Liver (tissue), 9 donors: ENCODE measurements around the gene ERBB4. TPM values are rescaled to one million over a fixed set of nuclear protein-coding genes. Genes with fewer than 3 reads are reported as not detected.

Experiments
- DNase-seq: peaks from one replicate; pipeline ENCODE4 v3.0.0-alpha.2; 2017; ENCODE audit warnings: low spot score
- H3K27ac ChIP-seq, 2 donors: one replicate each; pipeline ENCODE4 v1.7.0; 2013; ENCODE audit warnings: inconsistent platforms in 2 of 2, low read length in 2 of 2, control low read depth in 1 of 2, low read depth in 1 of 2, mild to moderate bottlenecking in 1 of 2
- H3K27me3 ChIP-seq, 4 donors: one replicate each; pipeline versions ENCODE4 v1.6.1 to v1.7.0; 2013; ENCODE audit warnings: low read length in 3 of 4, inconsistent platforms in 1 of 4, mild to moderate bottlenecking in 1 of 4, moderate library complexity in 1 of 4; ENCODE audit not compliant: control insufficient read depth in 4 of 4, insufficient read depth in 4 of 4
- H3K36me3 ChIP-seq, 4 donors: one replicate each; pipeline versions ENCODE4 v1.6.1 to v1.7.0; 2013; ENCODE audit warnings: low read length in 3 of 4, mild to moderate bottlenecking in 3 of 4, low read depth in 1 of 4, moderate library complexity in 1 of 4; ENCODE audit not compliant: control insufficient read depth in 4 of 4, insufficient read depth in 3 of 4
- H3K4me1 ChIP-seq, 4 donors: one replicate each; pipeline versions ENCODE4 v1.6.1 to v1.7.0; 2013; ENCODE audit warnings: low read length in 3 of 4, mild to moderate bottlenecking in 3 of 4, moderate library complexity in 1 of 4; ENCODE audit not compliant: control insufficient read depth in 4 of 4, insufficient read depth in 4 of 4
- H3K4me3 ChIP-seq, 3 donors: one replicate each; pipeline versions ENCODE4 v1.6.1 to v1.7.0; 2013; ENCODE audit warnings: low read length in 3 of 3, control low read depth in 1 of 3, low read depth in 1 of 3, mild to moderate bottlenecking in 1 of 3
- H3K9ac ChIP-seq, 2 donors: one replicate each; pipeline ENCODE4 v1.7.0; 2013; ENCODE audit warnings: low read length in 2 of 2, mild to moderate bottlenecking in 2 of 2, moderate library complexity in 2 of 2, control low read depth in 1 of 2, low read depth in 1 of 2
- H3K9me3 ChIP-seq, 4 donors: one replicate each; pipeline versions ENCODE4 v1.6.1 to v1.7.0; 2013; ENCODE audit warnings: low read length in 3 of 4; ENCODE audit not compliant: control insufficient read depth in 4 of 4
- EGR1 ChIP-seq, 2 donors: IDR thresholded peaks; 2 replicates each; pipeline ENCODE4 v1.6.1; 2016 to 2018; ENCODE audit warnings: antibody characterized with exemption in 2 of 2, low read depth in 2 of 2
- FOXA1 ChIP-seq: IDR thresholded peaks from 2 replicates; pipeline ENCODE4 v1.6.1; 2016; ENCODE audit warnings: antibody characterized with exemption
- FOXA2 ChIP-seq: IDR thresholded peaks from 2 replicates; pipeline ENCODE4 v1.6.1; 2016; ENCODE audit warnings: antibody characterized with exemption
- GABPA ChIP-seq, 2 donors: IDR thresholded peaks in 1 of 2; conservative IDR thresholded peaks in 1 of 2; 2 replicates each; pipeline ENCODE4 v1.6.1; 2016; ENCODE audit warnings: antibody characterized with exemption in 2 of 2, mild to moderate bottlenecking in 1 of 2, moderate library complexity in 1 of 2
- HNF4A ChIP-seq, 2 donors: conservative IDR thresholded peaks; 2 replicates each; pipeline ENCODE4 v1.6.1; 2016; ENCODE audit warnings: antibody characterized with exemption in 2 of 2, mild to moderate bottlenecking in 2 of 2
- HNF4G ChIP-seq: IDR thresholded peaks from 2 replicates; pipeline ENCODE4 v1.6.1; 2016; ENCODE audit warnings: antibody characterized with exemption
- JUND ChIP-seq, 2 donors: IDR thresholded peaks; 2 replicates each; pipeline ENCODE4 v1.6.1; 2016; ENCODE audit warnings: antibody characterized with exemption in 2 of 2
- NR2F2 ChIP-seq: IDR thresholded peaks from 2 replicates; pipeline ENCODE4 v1.6.1; 2016; ENCODE audit warnings: antibody characterized with exemption
- RAD21 ChIP-seq, 2 donors: IDR thresholded peaks; 2 replicates each; pipeline ENCODE4 v1.6.1; 2016; ENCODE audit warnings: antibody characterized with exemption in 2 of 2, mild to moderate bottlenecking in 2 of 2
- RXRA ChIP-seq, 2 donors: IDR thresholded peaks; 2 replicates each; pipeline ENCODE4 v1.6.1; 2017 to 2018; ENCODE audit warnings: antibody characterized with exemption in 2 of 2, mild to moderate bottlenecking in 1 of 2
- SP1 ChIP-seq: IDR thresholded peaks from 2 replicates; pipeline ENCODE4 v1.6.1; 2018; ENCODE audit warnings: antibody characterized with exemption, mild to moderate bottlenecking
- TAF1 ChIP-seq: conservative IDR thresholded peaks from 2 replicates; pipeline ENCODE4 v1.6.1; 2016; ENCODE audit warnings: antibody characterized with exemption, mild to moderate bottlenecking
- YY1 ChIP-seq: IDR thresholded peaks from 2 replicates; pipeline ENCODE4 v1.6.1; 2016; ENCODE audit warnings: antibody characterized with exemption, mild to moderate bottlenecking
- WGBS: extraction: QIAGEN DNeasy Blood & Tissue Kit; methylation state at CpG from one replicate; pipeline ENCODE4 v1.1.7; 2013; 5-methylcytosine and 5-hydroxymethylcytosine counted together
- polyA plus RNA-seq, 2 donors: library from polyadenylated mRNA; stranded (reverse) in 1 of 2; unstranded in 1 of 2; fragments of 200-250 nt in 1 of 2; fragments of >200 nt in 1 of 2; fragmentation: Nextera tagmentation in 1 of 2; extraction: Ambion mirVana in 1 of 2; gene quantifications; one replicate each; pipeline versions ENCODE4 v1.2.1 to v1.2.3, GENCODE V29; 2013 to 2015
- total RNA-seq, 2 donors: library from RNA; depleted of rRNA; stranded (reverse); fragments of >200 nt; gene quantifications; one replicate each; pipeline ENCODE4 v1.2.3, GENCODE V29; 2014
- TF ChIP-seq, protein P1 (sequence below): IDR thresholded peaks from 2 replicates; pipeline ENCODE4 v1.6.1; 2016; ENCODE audit warnings: antibody characterized with exemption, mild to moderate bottlenecking
- TF ChIP-seq, protein P2 (sequence below): fragments of 150-350 bp; IDR thresholded peaks from 2 replicates; pipeline ENCODE4 v1.5.1; 2017; ENCODE audit warnings: improper control_type of control experiment, low read depth, low read length; ENCODE audit not compliant: missing input control
- TF ChIP-seq, protein P3 (sequence below): IDR thresholded peaks from 2 replicates; pipeline ENCODE4 v1.6.1; 2016; ENCODE audit warnings: antibody characterized with exemption
- TF ChIP-seq, protein P4 (sequence below): IDR thresholded peaks from 2 replicates; pipeline ENCODE4 v1.6.1; 2016; ENCODE audit warnings: antibody characterized with exemption
- donor health status: healthy.
- donor health status: healthy.
- donor health status: healthy.
- donor health status: healthy.
- donor health status: healthy.

The ERBB4 gene
- total and polyA plus RNA-seq, 4 donors, result 0.03 to 0.42 TPM; not detected in 2

DNA sequence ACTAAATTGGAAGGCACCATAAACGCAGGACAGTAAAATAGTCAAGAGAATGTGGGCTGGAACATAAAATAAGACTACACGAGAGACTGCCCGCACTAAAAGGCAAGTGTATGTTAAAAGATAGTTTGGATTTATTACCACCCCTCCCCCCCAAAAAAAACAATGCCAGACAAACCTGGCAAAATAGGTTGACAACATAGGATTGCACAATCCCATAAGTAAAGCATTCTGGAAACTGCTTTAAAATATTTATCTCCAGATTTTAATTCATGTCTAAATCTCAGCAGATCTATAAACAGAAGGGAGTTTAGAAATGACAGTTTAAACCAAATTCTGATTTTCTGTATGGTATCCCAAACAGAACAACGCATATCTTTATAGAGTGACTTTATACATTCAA lies 455.1 kb downstream of the ERBB4 start:
- Histone ChIP-seq H3K9ac (no peak overlapping the region), H3K9me3 (no peaks in the 10 kb centered on the region), H3K27ac (no peak overlapping the region), H3K4me3 (no peak overlapping the region), H3K4me1 (no peaks in the 10 kb centered on the region), H3K36me3 (no peaks in the 10 kb centered on the region), H3K27me3 (peaks cover 0 to 2% (median 0%) of the 10 kb centered on the region in 4 donors)
- DNase-seq, result no peak
- TF ChIP-seq, protein P1, sequence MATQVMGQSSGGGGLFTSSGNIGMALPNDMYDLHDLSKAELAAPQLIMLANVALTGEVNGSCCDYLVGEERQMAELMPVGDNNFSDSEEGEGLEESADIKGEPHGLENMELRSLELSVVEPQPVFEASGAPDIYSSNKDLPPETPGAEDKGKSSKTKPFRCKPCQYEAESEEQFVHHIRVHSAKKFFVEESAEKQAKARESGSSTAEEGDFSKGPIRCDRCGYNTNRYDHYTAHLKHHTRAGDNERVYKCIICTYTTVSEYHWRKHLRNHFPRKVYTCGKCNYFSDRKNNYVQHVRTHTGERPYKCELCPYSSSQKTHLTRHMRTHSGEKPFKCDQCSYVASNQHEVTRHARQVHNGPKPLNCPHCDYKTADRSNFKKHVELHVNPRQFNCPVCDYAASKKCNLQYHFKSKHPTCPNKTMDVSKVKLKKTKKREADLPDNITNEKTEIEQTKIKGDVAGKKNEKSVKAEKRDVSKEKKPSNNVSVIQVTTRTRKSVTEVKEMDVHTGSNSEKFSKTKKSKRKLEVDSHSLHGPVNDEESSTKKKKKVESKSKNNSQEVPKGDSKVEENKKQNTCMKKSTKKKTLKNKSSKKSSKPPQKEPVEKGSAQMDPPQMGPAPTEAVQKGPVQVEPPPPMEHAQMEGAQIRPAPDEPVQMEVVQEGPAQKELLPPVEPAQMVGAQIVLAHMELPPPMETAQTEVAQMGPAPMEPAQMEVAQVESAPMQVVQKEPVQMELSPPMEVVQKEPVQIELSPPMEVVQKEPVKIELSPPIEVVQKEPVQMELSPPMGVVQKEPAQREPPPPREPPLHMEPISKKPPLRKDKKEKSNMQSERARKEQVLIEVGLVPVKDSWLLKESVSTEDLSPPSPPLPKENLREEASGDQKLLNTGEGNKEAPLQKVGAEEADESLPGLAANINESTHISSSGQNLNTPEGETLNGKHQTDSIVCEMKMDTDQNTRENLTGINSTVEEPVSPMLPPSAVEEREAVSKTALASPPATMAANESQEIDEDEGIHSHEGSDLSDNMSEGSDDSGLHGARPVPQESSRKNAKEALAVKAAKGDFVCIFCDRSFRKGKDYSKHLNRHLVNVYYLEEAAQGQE, result no peak
- TF ChIP-seq, protein P2, sequence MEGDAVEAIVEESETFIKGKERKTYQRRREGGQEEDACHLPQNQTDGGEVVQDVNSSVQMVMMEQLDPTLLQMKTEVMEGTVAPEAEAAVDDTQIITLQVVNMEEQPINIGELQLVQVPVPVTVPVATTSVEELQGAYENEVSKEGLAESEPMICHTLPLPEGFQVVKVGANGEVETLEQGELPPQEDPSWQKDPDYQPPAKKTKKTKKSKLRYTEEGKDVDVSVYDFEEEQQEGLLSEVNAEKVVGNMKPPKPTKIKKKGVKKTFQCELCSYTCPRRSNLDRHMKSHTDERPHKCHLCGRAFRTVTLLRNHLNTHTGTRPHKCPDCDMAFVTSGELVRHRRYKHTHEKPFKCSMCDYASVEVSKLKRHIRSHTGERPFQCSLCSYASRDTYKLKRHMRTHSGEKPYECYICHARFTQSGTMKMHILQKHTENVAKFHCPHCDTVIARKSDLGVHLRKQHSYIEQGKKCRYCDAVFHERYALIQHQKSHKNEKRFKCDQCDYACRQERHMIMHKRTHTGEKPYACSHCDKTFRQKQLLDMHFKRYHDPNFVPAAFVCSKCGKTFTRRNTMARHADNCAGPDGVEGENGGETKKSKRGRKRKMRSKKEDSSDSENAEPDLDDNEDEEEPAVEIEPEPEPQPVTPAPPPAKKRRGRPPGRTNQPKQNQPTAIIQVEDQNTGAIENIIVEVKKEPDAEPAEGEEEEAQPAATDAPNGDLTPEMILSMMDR, result no peak
- no peak for TF ChIP-seq GABPA (IDR thresholded peaks at IDR 0.05 in 1 of 2, conservative IDR thresholded peaks at IDR 0.05 in 1 of 2)
- no peak for TF ChIP-seq FOXA2
- 80% methylated on average over 4 of the region's 4 CpGs for WGBS

DNA sequence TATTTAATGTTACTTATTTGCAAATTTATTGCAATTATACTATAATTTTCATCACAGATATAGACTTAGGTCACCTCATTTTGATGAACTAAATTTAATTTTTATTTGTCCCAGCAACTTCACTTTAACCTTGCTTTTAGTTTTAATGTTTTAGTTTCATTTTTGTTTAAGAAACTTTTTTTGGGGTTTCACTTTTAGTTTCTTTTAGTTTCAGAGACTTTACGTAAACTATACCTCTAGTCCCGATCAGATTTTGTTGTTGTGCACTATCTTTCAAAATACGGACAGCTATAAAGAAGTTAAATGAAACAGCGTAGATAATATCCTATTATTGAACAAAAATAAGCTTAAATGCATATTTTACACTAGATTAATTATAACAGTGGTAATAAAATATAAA lies 460.5 kb downstream of the ERBB4 start:
- no peak for DNase-seq
- 56% methylated on average over 4 of the region's 4 CpGs for WGBS
- no peak overlapping the region for H3K9ac ChIP-seq

More for the DNA sequence above, 460.5 kb downstream of the ERBB4 start:
- TF ChIP-seq RXRA (IDR thresholded peaks at IDR 0.05) (no peak), GABPA (IDR thresholded peaks at IDR 0.05 in 1 of 2, conservative IDR thresholded peaks at IDR 0.05 in 1 of 2) (no peak), HNF4G (no peak), RAD21 (IDR thresholded peaks at IDR 0.05) (no peak), JUND (IDR thresholded peaks at IDR 0.05) (no peak), FOXA2 (no peak), EGR1 (IDR thresholded peaks at IDR 0.05; ENCODE audit: low read depth in 2 of 2) (no peak), YY1 (no peak), NR2F2 (no peak), FOXA1 (no peak), TAF1 (no peak), SP1 (no peak), HNF4A (conservative IDR thresholded peaks at IDR 0.05) (no peak)
- TF ChIP-seq, protein P3, sequence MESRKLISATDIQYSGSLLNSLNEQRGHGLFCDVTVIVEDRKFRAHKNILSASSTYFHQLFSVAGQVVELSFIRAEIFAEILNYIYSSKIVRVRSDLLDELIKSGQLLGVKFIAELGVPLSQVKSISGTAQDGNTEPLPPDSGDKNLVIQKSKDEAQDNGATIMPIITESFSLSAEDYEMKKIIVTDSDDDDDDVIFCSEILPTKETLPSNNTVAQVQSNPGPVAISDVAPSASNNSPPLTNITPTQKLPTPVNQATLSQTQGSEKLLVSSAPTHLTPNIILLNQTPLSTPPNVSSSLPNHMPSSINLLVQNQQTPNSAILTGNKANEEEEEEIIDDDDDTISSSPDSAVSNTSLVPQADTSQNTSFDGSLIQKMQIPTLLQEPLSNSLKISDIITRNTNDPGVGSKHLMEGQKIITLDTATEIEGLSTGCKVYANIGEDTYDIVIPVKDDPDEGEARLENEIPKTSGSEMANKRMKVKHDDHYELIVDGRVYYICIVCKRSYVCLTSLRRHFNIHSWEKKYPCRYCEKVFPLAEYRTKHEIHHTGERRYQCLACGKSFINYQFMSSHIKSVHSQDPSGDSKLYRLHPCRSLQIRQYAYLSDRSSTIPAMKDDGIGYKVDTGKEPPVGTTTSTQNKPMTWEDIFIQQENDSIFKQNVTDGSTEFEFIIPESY, result no peak
- TF ChIP-seq, protein P2, result no peak
- TF ChIP-seq, protein P4, sequence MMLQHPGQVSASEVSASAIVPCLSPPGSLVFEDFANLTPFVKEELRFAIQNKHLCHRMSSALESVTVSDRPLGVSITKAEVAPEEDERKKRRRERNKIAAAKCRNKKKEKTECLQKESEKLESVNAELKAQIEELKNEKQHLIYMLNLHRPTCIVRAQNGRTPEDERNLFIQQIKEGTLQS, result no peak
- TF ChIP-seq, protein P1, result no peak
- Histone ChIP-seq H3K9me3 (no peaks in the 10 kb centered on the region), H3K4me1 (no peaks in the 10 kb centered on the region), H3K4me3 (no peak overlapping the region), H3K36me3 (no peaks in the 10 kb centered on the region), H3K27ac (no peak overlapping the region), H3K27me3 (peaks cover 0 to 2% (median 0%) of the 10 kb centered on the region in 4 donors)
